ENCODE results near the gene TFF3.
"Not testable (repeated sequence)": the region's sequence is repeated elsewhere in the genome, so short reads cannot be mapped to it uniquely, and the experiment has no call there.

Gene TFF3

DNA sequence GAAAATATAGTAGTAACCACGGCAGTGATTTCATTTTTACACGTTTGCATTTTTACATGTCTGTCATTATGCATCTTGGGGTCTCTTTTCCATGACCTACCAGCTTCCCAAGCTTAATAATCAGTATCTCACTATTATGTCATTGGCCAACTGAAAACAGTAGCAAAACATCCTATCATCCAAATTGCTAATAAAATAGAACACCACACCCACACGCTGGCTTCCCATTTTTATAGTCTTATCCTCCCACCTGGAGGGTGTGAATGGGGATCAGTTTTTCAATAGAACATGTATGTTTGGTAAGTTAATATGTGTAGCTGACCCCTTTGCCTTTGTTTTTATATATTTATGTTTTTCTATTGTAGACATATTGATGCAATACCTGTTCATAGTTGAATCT, 11.8 kb downstream of the TFF3 start:
- DNase-seq = no peak

GRCh38 chr21:42302794-42303193, 12.4 kb downstream of the TFF3 start:
- DNase-seq = no peak

DNA sequence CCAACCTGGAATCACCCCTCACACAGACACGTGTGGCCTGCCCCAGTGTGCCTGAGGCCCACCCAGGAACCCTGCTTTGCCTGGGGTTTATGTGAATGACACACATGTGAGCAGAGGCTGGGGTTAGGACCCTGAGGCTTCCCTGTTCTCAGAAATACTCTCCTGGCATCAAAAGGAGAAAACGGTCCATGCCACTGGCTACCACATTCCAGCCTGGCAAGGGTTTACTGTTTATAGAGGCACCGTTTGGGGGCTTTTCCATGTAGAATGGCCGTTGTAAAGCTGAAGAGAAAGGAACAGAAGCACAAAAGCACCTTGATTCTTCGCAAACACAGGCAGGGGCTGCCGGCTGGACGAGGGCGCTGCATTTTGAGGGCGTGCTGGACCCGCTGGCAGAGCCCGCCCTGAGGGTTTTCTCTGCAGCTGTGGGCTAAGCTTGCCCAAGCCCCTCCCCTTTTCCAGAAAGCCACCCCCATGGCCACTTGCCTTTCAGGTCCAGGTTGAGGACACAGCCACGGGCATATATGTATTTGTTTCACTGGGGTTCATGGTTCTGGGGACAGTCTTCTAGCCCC, 13.0 kb downstream of the TFF3 start:
- DNase-seq = no peak

GRCh38 chr21:42301371-42302075, 13.7 kb downstream of the TFF3 start:
- DNase-seq = no peak

DNA sequence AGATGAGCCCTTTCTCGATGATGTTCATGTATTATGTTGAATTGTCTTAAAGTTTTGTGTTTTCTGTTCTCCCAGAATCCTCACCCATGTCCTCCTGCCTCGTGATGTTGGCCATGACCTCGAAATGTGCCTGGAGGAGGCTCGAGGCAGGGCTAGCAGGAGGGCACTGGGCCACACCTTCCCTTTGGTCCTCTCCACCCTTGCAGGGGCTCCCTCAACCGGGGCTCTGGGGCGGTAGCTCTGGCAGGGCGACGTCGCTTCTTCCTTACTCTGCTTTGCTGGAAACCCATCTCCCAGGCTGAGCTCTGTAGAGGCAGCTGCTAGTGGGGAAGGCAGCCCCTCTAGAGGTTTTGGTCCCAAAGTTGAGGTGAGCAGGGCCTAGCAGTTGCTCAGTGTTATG, 14.3 kb downstream of the TFF3 start:
- DNase-seq = no peak

DNA sequence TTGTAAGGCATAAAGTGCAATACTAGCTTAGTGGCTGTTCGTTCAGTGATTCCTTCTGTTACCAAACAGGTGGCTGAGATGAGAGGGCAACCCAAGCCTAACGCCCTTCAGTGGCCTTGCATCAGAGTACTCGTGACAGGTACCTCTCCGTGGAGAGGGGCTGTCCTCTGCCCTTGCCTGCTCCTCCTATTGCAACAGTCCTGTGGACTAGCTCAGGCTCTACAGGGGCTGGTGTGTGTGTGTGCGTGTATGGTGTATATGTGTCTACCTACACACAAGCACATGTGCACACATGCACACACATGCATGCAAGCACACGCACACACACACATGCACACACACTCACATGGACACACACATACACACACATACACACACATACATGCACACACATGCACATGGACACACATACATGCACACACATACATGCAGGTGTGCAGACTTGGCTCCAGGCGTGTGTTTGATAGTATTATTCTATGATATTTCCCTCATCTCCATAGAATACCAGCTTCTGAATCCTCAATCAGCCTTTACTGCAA, 15.1 kb downstream of the TFF3 start:
- DNase-seq = no peak

DNA sequence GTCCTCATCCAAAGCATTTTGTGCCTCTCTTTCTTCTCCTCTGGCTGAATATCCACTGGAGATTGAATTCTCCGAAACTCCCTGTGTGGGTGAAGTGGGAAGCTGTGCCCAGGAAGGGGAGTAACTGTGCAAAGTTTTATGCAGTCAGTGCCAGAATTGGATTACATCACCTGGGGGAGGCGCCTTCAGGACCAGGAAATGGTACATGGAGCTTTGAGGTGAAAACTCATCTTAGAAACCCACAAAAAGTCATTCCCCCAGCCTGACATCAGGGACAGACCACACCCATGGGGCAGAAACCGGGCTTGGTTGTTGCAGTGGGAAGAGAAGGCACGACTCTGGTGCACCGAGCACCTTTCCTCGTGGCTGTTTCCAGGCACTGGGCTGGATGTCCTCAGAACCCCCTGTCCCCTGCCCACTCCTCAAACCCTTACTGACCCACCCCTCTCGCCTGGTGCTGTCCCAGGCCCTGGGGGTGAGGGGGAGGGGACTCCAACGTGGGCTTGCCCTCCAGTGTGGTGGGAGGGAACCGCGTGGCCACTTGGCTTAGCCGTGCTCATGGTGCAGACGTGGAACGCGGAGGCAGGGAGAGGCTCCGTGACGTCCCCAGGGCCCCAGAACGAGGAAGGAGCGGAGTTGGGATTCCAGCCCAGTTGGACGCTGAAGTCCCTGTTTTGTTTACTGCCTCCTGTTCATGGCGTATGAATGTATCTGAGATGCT, 15.7 kb downstream of the TFF3 start:
- no peak for DNase-seq

GRCh38 chr21:42298657-42299056, 16.6 kb downstream of the TFF3 start:
- DNase-seq = no peak

DNA sequence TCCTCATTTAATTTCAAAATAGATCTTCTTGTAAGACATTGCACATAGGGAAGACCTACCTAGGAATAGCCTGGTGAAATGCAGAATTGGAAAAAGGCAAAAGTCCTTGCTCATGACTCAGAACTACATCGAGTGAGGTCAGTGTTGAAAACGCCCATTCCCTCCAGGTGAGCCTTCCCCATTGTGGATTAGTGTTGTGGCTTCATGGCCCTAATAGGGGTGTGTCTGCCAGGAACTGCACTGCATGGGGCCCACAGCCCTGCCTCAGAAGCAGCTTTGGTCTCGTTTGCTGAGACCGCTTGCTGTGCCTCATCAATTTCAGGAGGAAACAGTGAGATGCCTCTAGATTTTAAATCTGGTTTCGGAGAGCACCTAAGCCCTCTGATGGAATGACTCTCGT, 17.0 kb downstream of the TFF3 start:
- DNase-seq = no peak

DNA sequence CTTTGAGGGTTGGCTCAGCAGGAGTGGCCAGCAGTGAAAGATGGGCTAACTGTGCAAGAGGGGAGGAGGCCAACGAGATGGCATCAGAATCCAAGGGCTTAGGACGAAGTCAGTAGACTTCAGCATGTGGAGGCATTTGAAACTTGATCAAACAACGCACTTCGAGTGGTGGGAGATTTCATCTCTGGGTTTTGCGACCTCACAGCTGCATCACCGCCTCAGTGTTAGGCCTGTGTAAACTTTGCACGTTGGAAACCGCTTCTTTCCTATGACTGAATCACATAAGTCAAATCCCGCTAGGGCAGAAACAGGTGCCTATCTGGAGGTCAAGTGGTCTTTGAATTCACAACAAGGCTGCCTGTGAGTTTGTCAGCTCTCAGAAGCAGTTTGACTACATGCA, 17.8 kb downstream of the TFF3 start:
- DNase-seq = no peak

DNA sequence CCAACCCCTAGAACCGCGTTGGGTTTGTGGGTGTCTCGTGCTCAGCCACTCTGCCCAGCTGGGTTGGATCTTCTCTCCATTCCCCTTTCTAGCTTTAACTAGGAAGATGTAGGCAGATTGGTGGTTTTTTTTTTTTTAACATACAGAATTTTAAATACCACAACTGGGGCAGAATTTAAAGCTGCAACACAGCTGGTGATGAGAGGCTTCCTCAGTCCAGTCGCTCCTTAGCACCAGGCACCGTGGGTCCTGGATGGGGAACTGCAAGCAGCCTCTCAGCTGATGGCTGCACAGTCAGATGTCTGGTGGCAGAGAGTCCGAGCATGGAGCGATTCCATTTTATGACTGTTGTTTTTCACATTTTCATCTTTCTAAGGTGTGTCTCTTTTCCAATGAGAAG, 18.7 kb downstream of the TFF3 start:
- DNase-seq = no peak

- no peak for DNase-seq
Measured at GRCh38 chr21:42295845-42296244, 19.4 kb downstream of the TFF3 start.

- DNase-seq = no peak
Measured at GRCh38 chr21:42294273-42294880, 20.8 kb downstream of the TFF3 start.

DNA sequence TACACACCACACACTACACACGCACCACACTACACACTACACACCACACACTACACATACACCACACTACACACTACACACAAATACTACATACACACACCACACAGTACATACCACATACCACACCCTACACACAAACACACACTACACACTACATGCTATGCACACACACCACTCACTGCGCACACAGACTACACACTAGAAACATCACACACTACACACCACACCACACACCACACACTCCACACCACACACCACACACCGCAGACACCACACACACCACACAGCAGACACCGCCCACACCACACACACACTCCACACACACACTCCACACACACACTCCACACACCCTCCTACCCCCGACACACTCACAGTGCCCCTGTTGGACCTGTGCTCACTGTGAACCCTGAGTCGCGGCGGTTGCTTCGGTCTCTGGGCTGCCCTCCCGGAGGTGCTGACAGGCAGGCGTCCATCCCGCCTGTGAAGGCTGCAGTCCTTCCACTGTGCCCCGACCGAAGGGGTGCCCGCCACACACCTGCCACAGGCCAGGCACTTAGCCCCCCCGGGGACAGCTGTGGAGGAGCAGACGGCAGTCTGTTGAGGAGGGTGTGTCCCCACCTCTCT, 21.4 kb downstream of the TFF3 start:
- no peak for DNase-seq

DNA sequence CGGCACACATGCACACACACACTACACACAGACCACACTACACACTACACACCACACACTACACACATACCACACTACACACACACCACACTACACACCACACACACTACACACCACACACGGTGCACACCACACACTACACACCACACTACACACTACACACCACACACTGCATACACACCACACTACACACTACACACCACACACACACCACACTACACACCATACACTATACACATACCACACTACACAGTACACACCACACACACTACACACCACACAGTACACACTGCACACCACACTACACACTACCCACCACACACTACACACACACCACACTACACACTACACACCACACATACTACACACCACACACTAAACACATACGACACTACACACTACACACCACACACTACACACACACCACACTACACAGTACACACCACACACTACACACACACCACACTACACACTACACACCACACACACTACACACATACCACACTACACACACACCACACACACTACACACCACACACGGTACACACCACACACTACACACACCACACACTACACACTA, 22.6 kb downstream of the TFF3 start:
- not testable (repeated sequence) for DNase-seq

- DNase-seq = no peak
Measured at GRCh38 chr21:42291751-42292562, 23.3 kb downstream of the TFF3 start.

- no peak for DNase-seq
Measured at GRCh38 chr21:42291003-42291750, 24.0 kb downstream of the TFF3 start.

GRCh38 chr21:42290505-42290904, 24.7 kb downstream of the TFF3 start:
- no peak for DNase-seq

DNA sequence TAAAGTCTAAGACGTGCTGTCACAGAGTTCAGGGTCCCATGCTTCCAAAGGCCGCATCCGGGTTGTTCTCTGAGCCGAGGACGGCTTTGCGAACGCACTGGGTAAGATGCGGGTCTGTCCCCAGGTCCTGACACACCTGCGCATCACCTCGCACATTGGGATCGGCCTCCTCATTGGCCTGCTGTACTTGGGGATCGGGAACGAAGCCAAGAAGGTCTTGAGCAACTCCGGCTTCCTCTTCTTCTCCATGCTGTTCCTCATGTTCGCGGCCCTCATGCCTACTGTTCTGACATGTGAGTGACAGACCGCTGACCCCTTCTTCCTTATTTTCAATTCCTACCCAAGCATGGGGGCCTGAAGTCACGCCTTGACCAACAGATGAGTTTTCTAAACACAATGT, 25.3 kb downstream of the TFF3 start:
- no peak for DNase-seq

- no peak for DNase-seq
Measured at GRCh38 chr21:42288962-42289361, 26.2 kb downstream of the TFF3 start.

Data from T1000 (cell line).